HFFc6 (cell line): ENCODE measurements around the gene MITF. TPM values are rescaled to one million over a fixed set of nuclear protein-coding genes. Genes with fewer than 3 reads are reported as not detected.
A peak's percentile ranks its signal among the peaks of the same experiment; 100 is the strongest.

Experiments used
- DNase-seq: peaks from one replicate; pipeline ENCODE4 v3.0.0-alpha.2; 2018
- H3K27ac Mint-ChIP-seq: 2 replicates; pipeline ENCODE4 v1.8.0; 2020; ENCODE audit warnings: mild to moderate bottlenecking, mixed read lengths
- H3K27me3 Mint-ChIP-seq: 2 replicates; pipeline ENCODE4 v1.8.0; 2021; ENCODE audit warnings: mild to moderate bottlenecking, moderate library complexity, mixed read lengths; ENCODE audit not compliant: insufficient read depth
- H3K36me3 Mint-ChIP-seq: 2 replicates; pipeline ENCODE4 v1.8.0; 2021; ENCODE audit warnings: low read depth, mixed read lengths
- H3K4me1 Mint-ChIP-seq: 2 replicates; pipeline ENCODE4 v1.8.0; 2020; ENCODE audit warnings: low read depth, mixed read lengths
- H3K4me3 Mint-ChIP-seq: 2 replicates; pipeline ENCODE4 v1.8.0; 2020; ENCODE audit warnings: mild to moderate bottlenecking, moderate library complexity, mixed read lengths
- H3K9me3 Mint-ChIP-seq: 2 replicates; pipeline ENCODE4 v1.8.0; 2020; ENCODE audit warnings: mild to moderate bottlenecking, mixed read lengths
- total RNA-seq, 6 experiments: library from RNA; stranded (reverse); fragmentation: NEBNext Ultra II Directional; extraction: Animal tissue kit (Norgen Biotek cat#: 25700); gene quantifications; 2 replicates in 1 of 6; 3 replicates in 5 of 6; pipeline ENCODE4 v1.2.3, GENCODE V29; 2021
- TF ChIP-seq, protein P1 (sequence below): fragments of 200-600 bp; sonication (generic); IDR thresholded peaks from 2 replicates; pipeline ENCODE4 v1.5.0; 2021; ENCODE audit warnings: antibody characterized with exemption, mild to moderate bottlenecking

Gene MITF
- total RNA-seq, 6 experiments from 2014 or later, result 23.3 to 38.2 (median 25.7) TPM

DNA sequence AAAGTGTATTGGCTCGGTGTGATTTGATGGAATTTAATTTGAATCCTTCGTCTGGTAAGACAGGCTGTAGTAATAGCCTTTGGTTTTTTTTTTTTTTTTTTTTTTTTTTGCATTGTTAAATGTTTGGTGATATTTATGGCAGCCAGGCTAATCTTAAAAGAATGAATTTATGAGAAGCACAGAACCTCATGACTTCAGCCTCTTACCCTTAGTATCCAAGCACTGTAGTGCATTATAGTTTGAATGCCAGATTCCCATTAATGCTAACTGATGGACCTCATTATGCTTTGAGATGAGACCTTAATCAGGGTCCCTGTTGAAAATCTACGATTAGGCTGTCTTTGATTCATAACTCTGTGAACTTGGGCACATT lies 149.7 kb downstream of the MITF start:
- Mint-ChIP-seq H3K9me3 (no peaks in the 10 kb centered on the region), H3K4me1 (peaks cover 44% of the 10 kb centered on the region), H3K27ac (peak overlapping the region; percentile 24; the same call in 1 of the 2 replicates), H3K36me3 (peaks cover 12% of the 10 kb centered on the region; the same call in 1 of the 2 replicates), H3K27me3 (no peaks in the 10 kb centered on the region), H3K4me3 (no peak overlapping the region)
- TF ChIP-seq, protein P1, sequence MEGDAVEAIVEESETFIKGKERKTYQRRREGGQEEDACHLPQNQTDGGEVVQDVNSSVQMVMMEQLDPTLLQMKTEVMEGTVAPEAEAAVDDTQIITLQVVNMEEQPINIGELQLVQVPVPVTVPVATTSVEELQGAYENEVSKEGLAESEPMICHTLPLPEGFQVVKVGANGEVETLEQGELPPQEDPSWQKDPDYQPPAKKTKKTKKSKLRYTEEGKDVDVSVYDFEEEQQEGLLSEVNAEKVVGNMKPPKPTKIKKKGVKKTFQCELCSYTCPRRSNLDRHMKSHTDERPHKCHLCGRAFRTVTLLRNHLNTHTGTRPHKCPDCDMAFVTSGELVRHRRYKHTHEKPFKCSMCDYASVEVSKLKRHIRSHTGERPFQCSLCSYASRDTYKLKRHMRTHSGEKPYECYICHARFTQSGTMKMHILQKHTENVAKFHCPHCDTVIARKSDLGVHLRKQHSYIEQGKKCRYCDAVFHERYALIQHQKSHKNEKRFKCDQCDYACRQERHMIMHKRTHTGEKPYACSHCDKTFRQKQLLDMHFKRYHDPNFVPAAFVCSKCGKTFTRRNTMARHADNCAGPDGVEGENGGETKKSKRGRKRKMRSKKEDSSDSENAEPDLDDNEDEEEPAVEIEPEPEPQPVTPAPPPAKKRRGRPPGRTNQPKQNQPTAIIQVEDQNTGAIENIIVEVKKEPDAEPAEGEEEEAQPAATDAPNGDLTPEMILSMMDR, result no peak
- DNase-seq, result no peak

DNA sequence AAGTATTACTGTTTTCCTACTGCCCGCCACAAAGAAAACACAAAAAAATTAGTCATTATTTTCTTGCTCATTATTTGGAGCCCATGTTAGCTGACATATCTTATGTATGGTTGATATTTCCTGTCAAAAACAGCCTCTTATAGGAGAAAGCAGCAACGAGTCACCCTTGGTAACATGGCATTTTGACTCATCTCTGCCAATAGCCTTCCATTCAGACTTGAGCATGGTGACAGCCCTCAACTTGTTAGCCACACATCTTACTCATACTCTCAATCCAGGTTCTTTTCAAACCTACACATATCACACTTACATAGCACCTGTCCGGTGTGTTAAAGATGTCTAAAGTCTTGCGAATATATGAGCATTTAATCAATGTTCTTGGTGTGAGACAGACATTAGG lies 150.8 kb downstream of the MITF start:
- TF ChIP-seq, protein P1, result no peak
- Mint-ChIP-seq H3K9me3 (no peaks in the 10 kb centered on the region), H3K36me3 (0 out of 2 replicates have a peak, but pooled peaks cover under 1% of the 10 kb centered on the region), H3K27me3 (peaks cover 2% of the 10 kb centered on the region; the same call in 1 of the 2 replicates), H3K27ac (peak overlapping the region; percentile 47), H3K4me3 (no peak overlapping the region), H3K4me1 (peaks cover 44% of the 10 kb centered on the region)
- DNase-seq, result peak; percentile 50

DNA sequence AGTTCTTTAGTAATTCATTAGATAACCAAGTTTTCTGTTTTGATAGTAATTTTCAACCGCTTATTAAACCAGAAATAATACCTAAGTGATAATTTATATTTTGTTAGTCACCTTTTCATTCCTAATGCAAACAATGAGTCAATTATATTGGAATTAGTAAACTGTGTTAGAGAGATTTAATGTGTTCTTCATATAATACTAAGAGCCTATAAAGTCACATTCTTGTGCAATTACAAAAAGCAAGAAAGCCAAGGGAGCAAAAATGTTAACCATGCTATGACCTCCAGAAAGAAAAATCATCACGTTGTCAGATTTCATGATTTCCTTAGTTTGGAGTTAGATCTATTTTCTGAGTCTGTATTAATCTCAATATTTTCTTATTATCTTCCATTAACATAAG lies 151.4 kb downstream of the MITF start:
- TF ChIP-seq, protein P1, result no peak
- no peak for DNase-seq
- no peaks in the 10 kb centered on the region for H3K9me3 Mint-ChIP-seq
- H3K27ac Mint-ChIP-seq, result peak overlapping the region; percentile 47; the same call in 1 of the 2 replicates
- no peak overlapping the region for H3K4me3 Mint-ChIP-seq
- H3K36me3 Mint-ChIP-seq, result no peaks in the 10 kb centered on the region
- H3K4me1 Mint-ChIP-seq, result peaks cover 44% of the 10 kb centered on the region
- H3K27me3 Mint-ChIP-seq, result peaks cover 2% of the 10 kb centered on the region; the same call in 1 of the 2 replicates

DNA sequence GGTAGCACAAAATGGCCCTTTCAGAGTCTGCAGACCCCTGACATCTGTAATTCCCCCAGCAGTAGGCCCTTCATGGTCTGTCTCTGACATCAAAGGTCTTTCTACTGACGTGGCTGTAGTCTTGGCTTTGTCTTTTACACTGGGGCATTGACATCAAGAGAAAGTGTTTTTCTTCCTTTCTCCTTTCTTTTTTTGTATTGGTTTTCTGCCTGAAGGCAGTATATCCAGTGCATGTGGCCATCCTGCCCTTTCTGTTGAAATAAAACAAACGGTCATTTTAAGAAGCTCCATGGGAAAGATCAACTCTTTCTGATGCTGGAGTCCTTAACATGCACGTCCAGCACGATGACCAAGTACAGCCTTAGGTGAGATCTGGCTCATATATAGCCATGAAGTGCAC lies 153.4 kb downstream of the MITF start:
- no peak overlapping the region for H3K4me3 Mint-ChIP-seq

DNA sequence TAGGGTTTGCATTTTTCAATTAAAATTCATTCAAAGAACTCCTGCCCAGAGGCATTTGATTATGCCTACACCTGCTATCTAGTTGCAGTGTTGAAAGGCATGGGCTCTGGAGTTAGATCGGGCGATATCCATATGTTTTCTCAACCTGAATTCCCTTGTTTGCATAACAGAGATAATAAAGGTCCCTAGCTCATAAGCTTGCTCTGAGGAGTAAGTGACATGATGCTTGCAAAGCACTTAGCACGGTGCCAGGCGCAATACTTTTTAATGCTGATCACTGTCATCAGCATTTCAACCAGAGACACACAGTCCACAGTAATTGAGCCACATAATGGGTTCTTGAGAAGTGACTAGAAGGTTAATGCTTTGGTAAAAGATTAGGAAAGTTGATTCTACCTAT lies 154.0 kb downstream of the MITF start:
- Mint-ChIP-seq H3K36me3 (no peaks in the 10 kb centered on the region), H3K4me3 (no peak overlapping the region), H3K27me3 (peaks cover 2% of the 10 kb centered on the region; the same call in 1 of the 2 replicates), H3K27ac (no peak overlapping the region), H3K4me1 (peaks cover 31% of the 10 kb centered on the region), H3K9me3 (no peaks in the 10 kb centered on the region)
- TF ChIP-seq, protein P1, result no peak
- DNase-seq, result no peak

More for the DNA sequence above, 153.4 kb downstream of the MITF start:
- Mint-ChIP-seq H3K27me3 (peaks cover 2% of the 10 kb centered on the region; the same call in 1 of the 2 replicates), H3K9me3 (no peaks in the 10 kb centered on the region), H3K4me1 (peaks cover 37% of the 10 kb centered on the region), H3K27ac (no peak overlapping the region), H3K36me3 (no peaks in the 10 kb centered on the region)
- TF ChIP-seq, protein P1, result no peak
- DNase-seq, result no peak

DNA sequence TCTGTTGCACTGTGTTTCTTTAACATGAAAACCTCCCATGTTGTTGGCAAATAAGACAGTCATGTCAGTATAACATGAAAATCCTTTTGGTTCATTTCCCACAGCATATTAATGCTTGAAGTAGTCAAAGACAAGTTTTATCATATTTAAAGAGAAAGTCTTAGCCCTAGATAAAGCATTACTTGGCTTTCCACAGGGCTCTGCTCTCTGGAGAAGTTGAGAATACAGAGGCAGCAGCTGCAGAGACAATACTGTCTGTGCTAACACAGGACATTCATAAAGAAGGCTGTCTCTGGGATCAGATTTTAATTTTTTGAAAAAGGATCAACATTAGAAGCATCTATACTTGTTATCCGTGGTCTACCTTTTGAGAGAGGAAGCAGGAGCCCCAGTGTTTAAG lies 156.8 kb downstream of the MITF start:
- DNase-seq, result no peak
- H3K4me3 Mint-ChIP-seq, result no peak overlapping the region
- peaks cover 6% of the 10 kb centered on the region for H3K4me1 Mint-ChIP-seq
- no peak overlapping the region for H3K27ac Mint-ChIP-seq
- H3K36me3 Mint-ChIP-seq, result no peaks in the 10 kb centered on the region
- TF ChIP-seq, protein P1, result no peak
- H3K9me3 Mint-ChIP-seq, result no peaks in the 10 kb centered on the region
- peaks cover 2% of the 10 kb centered on the region; the same call in 1 of the 2 replicates for H3K27me3 Mint-ChIP-seq
